Measurements from ENCODE around the gene PNMT.

Gene PNMT

DNA sequence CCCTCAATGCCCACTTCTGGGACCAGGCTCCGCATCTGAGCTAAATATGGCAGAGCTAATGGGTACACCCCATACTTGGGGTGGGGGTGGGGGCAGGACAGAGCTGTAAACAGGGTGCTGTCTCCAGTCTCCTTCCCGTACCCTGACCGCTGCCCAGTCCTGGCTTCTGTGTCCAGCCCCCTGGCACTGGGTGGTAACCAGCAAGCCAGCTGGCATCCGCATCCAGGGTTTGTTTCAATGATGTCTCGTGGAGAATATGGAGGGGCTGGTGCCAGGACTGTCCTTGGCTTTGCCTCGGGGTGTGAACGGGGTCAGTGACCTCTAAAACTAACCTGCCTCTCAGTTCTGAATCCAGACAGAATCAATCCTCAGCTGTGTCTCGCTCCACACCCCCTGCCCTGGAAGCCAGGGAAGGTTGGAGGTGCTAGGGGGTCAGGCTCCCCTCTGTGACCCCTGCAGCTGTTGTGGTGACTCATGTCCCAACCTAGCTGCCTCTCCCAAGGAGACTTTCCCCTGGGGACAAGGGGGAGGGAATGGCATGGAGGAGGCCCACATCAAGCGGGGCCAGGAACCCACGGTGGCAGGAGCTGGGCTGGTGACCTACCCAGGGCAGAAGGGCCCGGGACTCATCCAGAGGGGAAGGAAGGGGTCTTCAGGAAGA, 1.5 kb upstream of the PNMT start:
- Histone ChIP-seq H3K9me3 (ENCODE audit: insufficient read depth, low read depth, low read length) (no peaks in the 10 kb centered on the region), H3K4me3 (ENCODE audit: low read length) (peak overlapping the region; percentile 56; the same call in 1 of the 2 replicates), H3K9ac (ENCODE audit: low read depth, low read length) (peak overlapping the region; percentile 15; the same call in 1 of the 2 replicates), H3K27me3 (ENCODE audit: insufficient read depth, low read length) (peaks cover 56% of the 10 kb centered on the region), H3K36me3 (ENCODE audit: insufficient read depth, low read depth, low read length) (no peaks in the 10 kb centered on the region), H3K4me1 (ENCODE audit: insufficient read depth, low read length) (peaks cover 19% of the 10 kb centered on the region), H3K27ac (ENCODE audit: low read length) (no peak overlapping the region)

DNA sequence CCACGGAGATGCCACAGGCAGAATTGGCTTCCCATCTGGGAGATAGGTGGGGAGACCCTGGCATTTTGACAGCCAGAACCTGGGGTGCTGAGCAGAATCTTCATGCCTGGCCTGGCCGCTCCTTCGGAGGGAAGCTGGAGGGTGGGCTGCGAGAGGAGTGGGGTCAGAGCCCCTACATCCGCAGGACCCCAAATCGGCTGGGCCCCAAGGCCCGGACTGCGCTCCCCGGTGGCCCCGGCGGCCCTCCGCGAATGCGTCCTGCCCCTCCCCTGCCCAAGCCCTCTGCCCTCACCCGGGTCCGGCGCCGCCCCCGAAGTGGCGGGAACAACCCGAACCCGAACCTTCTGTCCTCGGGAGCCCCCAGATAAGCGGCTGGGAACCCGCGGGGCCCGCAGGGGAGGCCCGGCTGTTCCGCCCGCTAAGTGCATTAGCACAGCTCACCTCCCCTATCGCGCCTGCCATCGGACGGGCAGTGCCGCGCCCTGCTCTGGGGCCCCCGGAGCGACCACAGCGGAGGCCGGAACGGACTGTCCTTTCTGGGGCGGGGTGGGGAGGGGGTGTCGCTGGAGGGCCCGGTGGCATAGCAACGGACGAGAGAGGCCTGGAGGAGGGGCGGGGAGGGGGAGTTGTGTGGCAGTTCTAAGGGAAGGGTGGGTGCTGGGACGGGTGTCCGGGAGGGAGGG, 850 bp upstream of the PNMT start:
- peak overlapping the region; percentile 56; the same call in 1 of the 2 replicates for H3K4me3 ChIP-seq (ENCODE audit: low read length)
- H3K27me3 ChIP-seq (ENCODE audit: insufficient read depth, low read length) = peaks cover 56% of the 10 kb centered on the region
- H3K36me3 ChIP-seq (ENCODE audit: insufficient read depth, low read depth, low read length) = no peaks in the 10 kb centered on the region
- no peak overlapping the region for H3K27ac ChIP-seq (ENCODE audit: low read length)
- H3K4me1 ChIP-seq (ENCODE audit: insufficient read depth, low read length) = peaks cover 19% of the 10 kb centered on the region
- peak overlapping the region; percentile 15; the same call in 1 of the 2 replicates for H3K9ac ChIP-seq (ENCODE audit: low read depth, low read length)
- H3K9me3 ChIP-seq (ENCODE audit: insufficient read depth, low read depth, low read length) = no peaks in the 10 kb centered on the region

DNA sequence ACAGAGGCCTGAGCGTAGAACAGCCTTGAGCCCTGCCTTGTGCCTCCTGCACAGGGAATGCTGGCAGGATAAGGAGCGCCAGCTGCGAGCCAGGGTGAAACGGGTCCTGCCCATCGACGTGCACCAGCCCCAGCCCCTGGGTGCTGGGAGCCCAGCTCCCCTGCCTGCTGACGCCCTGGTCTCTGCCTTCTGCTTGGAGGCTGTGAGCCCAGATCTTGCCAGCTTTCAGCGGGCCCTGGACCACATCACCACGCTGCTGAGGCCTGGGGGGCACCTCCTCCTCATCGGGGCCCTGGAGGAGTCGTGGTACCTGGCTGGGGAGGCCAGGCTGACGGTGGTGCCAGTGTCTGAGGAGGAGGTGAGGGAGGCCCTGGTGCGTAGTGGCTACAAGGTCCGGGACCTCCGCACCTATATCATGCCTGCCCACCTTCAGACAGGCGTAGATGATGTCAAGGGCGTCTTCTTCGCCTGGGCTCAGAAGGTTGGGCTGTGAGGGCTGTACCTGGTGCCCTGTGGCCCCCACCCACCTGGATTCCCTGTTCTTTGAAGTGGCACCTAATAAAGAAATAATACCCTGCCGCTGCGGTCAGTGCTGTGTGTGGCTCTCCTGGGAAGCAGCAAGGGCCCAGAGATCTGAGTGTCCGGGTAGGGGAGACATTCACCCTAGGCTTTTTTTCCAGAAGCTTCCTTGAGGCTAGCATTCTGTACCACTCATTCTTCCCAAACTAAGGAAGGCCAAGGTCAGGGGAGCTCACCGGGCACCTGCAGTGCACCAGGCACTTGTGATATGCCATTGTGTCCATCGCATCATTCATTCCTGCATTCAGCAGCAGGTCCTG, 1.9 kb downstream of the PNMT start:
- Histone ChIP-seq H3K4me3 (ENCODE audit: low read length) (no peak overlapping the region), H3K27ac (ENCODE audit: low read length) (no peak overlapping the region), H3K9ac (ENCODE audit: low read depth, low read length) (no peak overlapping the region), H3K9me3 (ENCODE audit: insufficient read depth, low read depth, low read length) (no peaks in the 10 kb centered on the region), H3K36me3 (ENCODE audit: insufficient read depth, low read depth, low read length) (no peaks in the 10 kb centered on the region), H3K27me3 (ENCODE audit: insufficient read depth, low read length) (peaks cover 56% of the 10 kb centered on the region), H3K4me1 (ENCODE audit: insufficient read depth, low read length) (peaks cover 13% of the 10 kb centered on the region; the same call in 1 of the 2 replicates)

DNA sequence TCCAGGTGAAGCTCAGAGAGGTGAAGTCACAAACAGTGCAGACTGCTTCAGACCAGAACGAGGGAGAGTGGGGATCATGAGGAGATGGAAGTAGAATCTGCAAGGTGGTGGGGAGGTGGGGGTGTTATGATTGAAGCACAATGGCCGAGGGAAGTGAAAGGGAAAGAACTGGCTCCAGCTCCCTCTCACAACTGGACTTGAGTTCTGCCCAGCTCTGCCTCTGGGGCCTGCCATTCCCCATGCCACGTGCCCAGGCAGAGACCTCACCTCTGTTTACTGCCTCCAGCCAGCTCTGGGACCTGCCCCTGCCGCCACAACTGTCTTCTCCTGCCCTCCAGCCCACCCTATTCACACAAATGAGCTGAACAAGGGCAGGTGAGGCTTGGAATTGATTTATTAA, 2.5 kb downstream of the PNMT start:
- Histone ChIP-seq H3K4me3 (ENCODE audit: low read length) (no peak overlapping the region), H3K4me1 (ENCODE audit: insufficient read depth, low read length) (peaks cover 9% of the 10 kb centered on the region; the same call in 1 of the 2 replicates), H3K9ac (ENCODE audit: low read depth, low read length) (no peak overlapping the region), H3K27me3 (ENCODE audit: insufficient read depth, low read length) (peaks cover 53% of the 10 kb centered on the region), H3K27ac (ENCODE audit: low read length) (no peak overlapping the region), H3K9me3 (ENCODE audit: insufficient read depth, low read depth, low read length) (no peaks in the 10 kb centered on the region), H3K36me3 (ENCODE audit: insufficient read depth, low read depth, low read length) (no peaks in the 10 kb centered on the region)

DNA sequence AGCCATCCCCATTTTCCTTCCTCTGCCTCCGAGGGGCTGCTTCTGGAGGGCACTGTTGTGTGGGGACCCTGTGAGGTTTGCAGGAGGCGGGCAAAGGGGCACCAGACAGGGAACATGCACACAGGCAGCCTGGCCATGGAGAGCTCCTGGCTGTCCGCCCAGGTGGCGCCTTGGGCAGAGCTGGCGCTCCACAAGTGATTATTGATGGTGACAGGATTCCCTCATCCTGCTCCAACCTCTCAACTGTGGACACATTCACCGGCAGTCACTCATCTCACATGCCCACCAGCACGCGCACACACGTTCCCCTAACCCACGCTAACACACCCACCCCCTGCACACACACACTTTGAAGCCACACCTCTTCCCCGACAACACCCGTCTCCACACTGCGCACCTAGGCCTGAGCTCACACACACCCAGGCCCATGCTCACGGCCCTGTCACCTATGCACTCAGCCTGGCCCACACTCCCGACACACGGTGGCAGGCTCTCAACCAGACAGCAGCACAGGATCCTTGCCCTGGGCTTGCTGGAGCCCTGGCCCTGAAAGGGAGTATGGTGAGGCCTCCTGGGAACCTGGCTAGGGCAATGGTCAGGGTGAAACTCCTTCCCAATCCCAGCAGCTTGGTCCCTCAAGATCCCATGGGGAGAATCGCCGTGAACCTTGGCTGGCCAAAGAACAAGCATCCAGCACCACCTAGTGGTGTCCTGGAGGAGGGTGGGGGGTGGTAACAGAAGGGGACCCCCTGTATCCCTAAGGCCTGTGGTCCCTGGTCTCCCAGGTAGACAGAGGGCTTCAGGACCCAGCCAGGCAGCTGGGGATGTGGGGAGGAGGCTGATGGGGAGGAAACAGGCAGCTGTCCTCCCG, 3.6 kb downstream of the PNMT start:
- H3K4me1 ChIP-seq (ENCODE audit: insufficient read depth, low read length) = peaks cover 5% of the 10 kb centered on the region; the same call in 1 of the 2 replicates
- H3K9me3 ChIP-seq (ENCODE audit: insufficient read depth, low read depth, low read length) = no peaks in the 10 kb centered on the region
- H3K9ac ChIP-seq (ENCODE audit: low read depth, low read length) = no peak overlapping the region
- peaks cover 9% of the 10 kb centered on the region; the same call in 1 of the 2 replicates for H3K36me3 ChIP-seq (ENCODE audit: insufficient read depth, low read depth, low read length)
- no peak overlapping the region for H3K27ac ChIP-seq (ENCODE audit: low read length)
- peaks cover 41% of the 10 kb centered on the region for H3K27me3 ChIP-seq (ENCODE audit: insufficient read depth, low read length)
- no peak overlapping the region for H3K4me3 ChIP-seq (ENCODE audit: low read length)

DNA sequence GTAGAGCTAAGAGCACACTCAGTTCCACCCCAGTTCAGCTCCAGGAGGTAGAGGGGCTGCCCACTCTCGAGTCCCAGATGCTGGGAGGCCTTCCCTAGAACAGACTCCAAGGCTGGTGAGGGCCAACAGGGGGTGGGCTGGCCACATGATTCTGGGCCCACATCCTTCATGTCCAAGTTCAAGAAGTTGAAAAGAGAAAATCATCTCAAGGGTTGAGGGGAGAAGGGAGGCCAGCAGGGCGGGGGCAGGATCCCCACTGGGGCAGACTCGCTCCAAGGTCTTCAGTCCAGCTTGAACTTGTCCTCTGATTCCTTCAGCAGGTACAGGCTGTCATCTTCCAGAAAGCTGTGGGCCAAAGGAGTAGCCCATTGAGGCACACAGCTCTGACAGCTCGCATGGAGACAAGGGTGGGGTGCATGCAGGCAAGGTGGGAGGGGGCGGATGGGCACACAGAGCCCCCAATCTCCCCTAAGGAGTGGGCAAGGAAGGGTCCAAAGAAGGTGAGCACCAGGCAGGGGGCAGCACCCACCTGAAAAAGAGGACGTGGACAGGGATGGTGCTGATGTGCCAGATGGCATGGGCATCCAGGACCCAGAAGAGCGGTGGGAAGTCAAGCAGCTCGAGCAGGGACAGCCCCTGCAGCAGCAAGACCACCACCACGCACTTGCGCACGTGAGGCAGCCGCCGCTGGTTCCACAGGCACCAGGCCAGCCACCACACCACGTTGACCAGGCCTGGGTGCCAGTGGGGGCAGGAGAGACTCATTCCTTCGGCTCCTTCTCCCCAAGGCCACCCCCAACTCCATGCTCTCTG, 4.5 kb downstream of the PNMT start:
- no peak overlapping the region for H3K9ac ChIP-seq (ENCODE audit: low read depth, low read length)
- peaks cover 33% of the 10 kb centered on the region for H3K27me3 ChIP-seq (ENCODE audit: insufficient read depth, low read length)
- no peaks in the 10 kb centered on the region for H3K9me3 ChIP-seq (ENCODE audit: insufficient read depth, low read depth, low read length)
- H3K36me3 ChIP-seq (ENCODE audit: insufficient read depth, low read depth, low read length) = peaks cover 14% of the 10 kb centered on the region; the same call in 1 of the 2 replicates
- H3K4me1 ChIP-seq (ENCODE audit: insufficient read depth, low read length) = peaks cover 5% of the 10 kb centered on the region; the same call in 1 of the 2 replicates
- H3K4me3 ChIP-seq (ENCODE audit: low read length) = no peak overlapping the region
- no peak overlapping the region for H3K27ac ChIP-seq (ENCODE audit: low read length)

DNA sequence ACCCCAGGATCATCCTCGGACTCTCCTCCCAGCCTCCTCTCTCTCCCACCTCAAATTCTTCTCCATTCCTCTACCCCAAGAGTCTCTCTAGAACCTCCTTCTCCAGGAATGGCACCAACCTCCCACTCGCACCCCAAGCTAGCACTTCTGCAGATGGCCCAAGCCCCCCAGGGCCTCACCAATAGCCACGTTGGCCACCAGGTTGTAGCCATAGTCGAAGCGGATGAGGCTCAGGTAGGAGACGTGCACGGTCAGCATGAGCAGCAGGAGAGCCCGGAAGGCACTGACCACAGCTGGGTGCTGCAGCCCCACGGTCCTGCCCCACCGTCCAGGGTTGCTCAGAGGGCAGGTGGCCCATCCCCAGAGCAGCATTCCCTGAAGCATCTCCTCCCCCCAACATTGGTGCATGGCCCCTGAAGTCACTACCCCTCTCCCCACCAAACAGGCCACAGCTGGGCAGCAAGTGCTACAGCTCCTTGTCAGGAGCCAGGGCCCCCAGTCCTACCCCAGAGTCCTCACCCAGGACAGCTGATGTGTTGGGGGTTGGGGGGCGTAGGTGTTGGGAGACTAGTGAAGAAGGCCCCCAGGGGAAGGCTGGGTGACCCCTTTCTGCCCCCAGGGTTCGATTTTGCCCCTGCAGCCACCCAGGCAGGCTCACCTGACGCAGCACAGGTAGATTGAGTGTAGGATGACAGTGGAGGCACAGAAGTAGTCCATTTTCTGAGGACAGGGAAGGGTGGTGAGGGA, 5.3 kb downstream of the PNMT start:
- Histone ChIP-seq H3K27ac (ENCODE audit: low read length) (no peak overlapping the region), H3K9ac (ENCODE audit: low read depth, low read length) (no peak overlapping the region), H3K4me3 (ENCODE audit: low read length) (no peak overlapping the region), H3K27me3 (ENCODE audit: insufficient read depth, low read length) (peaks cover 25% of the 10 kb centered on the region), H3K36me3 (ENCODE audit: insufficient read depth, low read depth, low read length) (peaks cover 16% of the 10 kb centered on the region; the same call in 1 of the 2 replicates), H3K4me1 (ENCODE audit: insufficient read depth, low read length) (peaks cover 5% of the 10 kb centered on the region; the same call in 1 of the 2 replicates), H3K9me3 (ENCODE audit: insufficient read depth, low read depth, low read length) (no peaks in the 10 kb centered on the region)

DNA sequence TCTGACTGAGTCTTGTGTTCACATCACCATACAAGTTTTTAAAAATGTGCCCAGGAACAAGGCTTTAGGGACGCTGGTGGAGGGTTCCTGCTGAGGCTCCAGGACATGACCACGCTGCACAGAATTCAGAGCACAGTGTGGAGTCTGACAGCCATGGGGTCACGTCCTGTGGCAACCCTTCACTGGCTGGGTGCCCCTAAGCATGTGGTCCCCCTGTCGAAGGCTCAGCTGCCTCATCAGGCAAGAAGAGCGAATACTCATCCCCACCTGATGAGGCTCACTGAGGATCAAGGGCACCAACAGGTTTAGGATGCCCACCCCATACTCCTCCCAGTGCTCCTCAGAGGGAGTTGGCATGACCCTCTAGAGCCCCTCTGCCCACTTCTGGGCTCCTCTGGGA, 5.9 kb downstream of the PNMT start:
- Histone ChIP-seq H3K36me3 (ENCODE audit: insufficient read depth, low read depth, low read length) (peaks cover 16% of the 10 kb centered on the region; the same call in 1 of the 2 replicates), H3K27ac (ENCODE audit: low read length) (no peak overlapping the region), H3K27me3 (ENCODE audit: insufficient read depth, low read length) (peaks cover 19% of the 10 kb centered on the region), H3K4me3 (ENCODE audit: low read length) (no peak overlapping the region), H3K4me1 (ENCODE audit: insufficient read depth, low read length) (peaks cover 2% of the 10 kb centered on the region; the same call in 1 of the 2 replicates), H3K9ac (ENCODE audit: low read depth, low read length) (no peak overlapping the region), H3K9me3 (ENCODE audit: insufficient read depth, low read depth, low read length) (no peaks in the 10 kb centered on the region)

DNA sequence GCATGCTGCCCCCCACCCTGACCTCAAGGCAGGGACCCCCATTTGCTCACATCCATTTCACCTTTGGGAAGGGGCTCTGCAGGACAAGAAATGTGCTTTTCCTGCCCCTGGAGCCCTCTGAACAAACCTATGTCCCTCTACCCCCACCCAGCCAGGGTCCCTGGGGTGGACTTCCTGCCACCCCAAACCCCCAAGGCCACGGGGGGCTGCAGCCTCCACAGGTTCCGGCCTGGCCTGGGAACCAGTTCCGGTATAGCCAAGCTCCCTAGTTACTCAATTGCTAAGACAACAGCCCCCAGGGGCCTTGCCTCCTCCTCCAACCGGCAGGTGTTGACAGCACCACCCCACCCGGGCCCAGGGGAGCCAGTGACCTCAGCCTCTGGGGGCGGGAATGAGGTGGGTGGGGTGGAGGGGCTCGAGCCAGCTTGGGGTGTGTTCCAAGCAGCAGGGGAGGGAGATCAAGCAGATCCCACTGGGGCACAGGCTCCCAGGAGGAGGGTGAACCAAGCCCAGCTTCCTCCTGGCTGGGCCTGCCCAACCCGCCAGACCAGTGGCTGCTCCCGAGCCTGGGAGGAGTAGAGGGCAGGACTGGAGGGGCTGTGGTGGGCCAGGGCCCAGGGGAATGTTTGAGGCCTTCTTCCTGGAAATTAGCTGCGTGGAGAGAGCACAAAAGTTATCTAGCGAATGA, 6.6 kb downstream of the PNMT start:
- no peak overlapping the region for H3K27ac ChIP-seq (ENCODE audit: low read length)
- peaks cover 2% of the 10 kb centered on the region; the same call in 1 of the 2 replicates for H3K4me1 ChIP-seq (ENCODE audit: insufficient read depth, low read length)
- H3K9ac ChIP-seq (ENCODE audit: low read depth, low read length) = no peak overlapping the region

More for the DNA sequence above, 6.6 kb downstream of the PNMT start:
- no peak overlapping the region for H3K4me3 ChIP-seq (ENCODE audit: low read length)
- peaks cover 21% of the 10 kb centered on the region; the same call in 1 of the 2 replicates for H3K36me3 ChIP-seq (ENCODE audit: insufficient read depth, low read depth, low read length)
- no peaks in the 10 kb centered on the region for H3K9me3 ChIP-seq (ENCODE audit: insufficient read depth, low read depth, low read length)
- peaks cover 12% of the 10 kb centered on the region for H3K27me3 ChIP-seq (ENCODE audit: insufficient read depth, low read length)

Measured in iPS-20b (cell line).